Mesodermal cell (in vitro differentiated cells): Measurements from ENCODE around the gene COL4A2.

Experiments used
- H3K27ac ChIP-seq: 2 replicates; pipeline ENCODE4 v1.7.0; 2013; ENCODE audit warnings: mild to moderate bottlenecking, low read depth, low read length, moderate library complexity; ENCODE audit not compliant: severe bottlenecking
- H3K36me3 ChIP-seq: 2 replicates; pipeline ENCODE4 v1.7.1; 2013; ENCODE audit warnings: mild to moderate bottlenecking, low read length, moderate library complexity; ENCODE audit not compliant: control insufficient read depth, insufficient read depth
- H3K4me1 ChIP-seq: one replicate; pipeline ENCODE4 v1.7.1; 2013; ENCODE audit warnings: mild to moderate bottlenecking, low read length; ENCODE audit not compliant: insufficient read depth, control insufficient read depth, poor library complexity, severe bottlenecking
- H3K4me3 ChIP-seq: 2 replicates; pipeline ENCODE4 v1.7.0; 2013; ENCODE audit warnings: low read length, control low read depth, mild to moderate bottlenecking; ENCODE audit not compliant: insufficient read depth, poor library complexity, severe bottlenecking; ENCODE audit errors: extremely low read depth
- H3K9me3 ChIP-seq: 2 replicates; pipeline ENCODE4 v1.7.1; 2013; ENCODE audit warnings: mild to moderate bottlenecking, low read length, moderate library complexity; ENCODE audit not compliant: control insufficient read depth
- WGBS, 2 experiments: methylation state at CpG; one replicate each; pipeline ENCODE4 v1.1.5; 2013; ENCODE audit warnings: missing lambda C conversion rate in 2 of 2; ENCODE audit not compliant: insufficient coverage in 2 of 2; 5-methylcytosine and 5-hydroxymethylcytosine counted together

COL4A2 gene

GRCh38 chr13:110332750-110333149, 25.7 kb downstream of the COL4A2 start:
- Histone ChIP-seq H3K9me3 (no peaks in the 10 kb centered on the region), H3K36me3 (peaks cover 91% of the 10 kb centered on the region), H3K4me1 (peaks cover 63% of the 10 kb centered on the region), H3K27ac (no peak overlapping the region), H3K4me3 (no peak overlapping the region)
- WGBS, 2 experiments: 80 to 94% methylated on average over 1 to 2 of the region's 2 CpGs

DNA sequence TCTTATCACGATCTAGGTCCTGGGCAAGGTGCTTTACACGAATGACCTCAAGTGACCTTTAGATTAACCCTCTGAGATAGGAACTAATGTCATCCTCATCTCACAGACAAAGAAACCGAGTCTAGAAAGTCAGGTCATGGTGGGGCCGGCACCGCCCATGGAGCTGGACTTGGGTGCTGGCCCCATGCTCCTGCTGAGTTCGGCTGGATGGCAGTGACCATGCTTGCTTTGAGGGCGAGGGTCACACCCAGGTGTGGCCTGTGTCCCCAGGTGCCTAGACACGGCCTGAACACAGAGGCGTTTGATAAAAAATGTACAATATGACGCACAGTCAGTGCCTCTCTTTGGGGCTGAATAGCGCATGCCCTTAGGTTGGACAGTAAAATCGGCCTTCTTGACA, 26.8 kb downstream of the COL4A2 start:
- no peaks in the 10 kb centered on the region for H3K9me3 ChIP-seq
- H3K4me1 ChIP-seq: peaks cover 68% of the 10 kb centered on the region
- no peak overlapping the region for H3K4me3 ChIP-seq
- H3K27ac ChIP-seq: no peak overlapping the region
- WGBS, 2 experiments: 86 to 87% methylated on average over 12 of the region's 12 CpGs
- H3K36me3 ChIP-seq: peaks cover 82% of the 10 kb centered on the region

- H3K36me3 ChIP-seq: peaks cover 82% of the 10 kb centered on the region
- H3K9me3 ChIP-seq: no peaks in the 10 kb centered on the region
- H3K27ac ChIP-seq: no peak overlapping the region
- H3K4me1 ChIP-seq: peaks cover 70% of the 10 kb centered on the region
- WGBS, 2 experiments: 92 to 96% methylated on average over 6 to 7 of the region's 8 CpGs
- H3K4me3 ChIP-seq: no peak overlapping the region
These were observed 27.2 kb downstream of the COL4A2 start for GRCh38 chr13:110334256-110334655.

- no peak overlapping the region for H3K4me3 ChIP-seq
- 94 to 95% methylated on average over 6 to 9 of the region's 11 CpGs for WGBS, 2 experiments
- H3K4me1 ChIP-seq: peaks cover 70% of the 10 kb centered on the region
- H3K9me3 ChIP-seq: no peaks in the 10 kb centered on the region
- H3K27ac ChIP-seq: no peak overlapping the region
- peaks cover 82% of the 10 kb centered on the region for H3K36me3 ChIP-seq
These were observed 27.9 kb downstream of the COL4A2 start for GRCh38 chr13:110334841-110335490.

GRCh38 chr13:110336108-110336507, 29.0 kb downstream of the COL4A2 start:
- H3K36me3 ChIP-seq: peaks cover 73% of the 10 kb centered on the region
- peaks cover 69% of the 10 kb centered on the region for H3K4me1 ChIP-seq
- no peak overlapping the region for H3K4me3 ChIP-seq
- no peaks in the 10 kb centered on the region for H3K9me3 ChIP-seq
- 83 to 96% methylated on average over 6 to 7 of the region's 9 CpGs for WGBS, 2 experiments
- H3K27ac ChIP-seq: no peak overlapping the region

GRCh38 chr13:110336681-110337080, 29.6 kb downstream of the COL4A2 start:
- Histone ChIP-seq H3K4me3 (no peak overlapping the region), H3K36me3 (peaks cover 67% of the 10 kb centered on the region), H3K9me3 (no peaks in the 10 kb centered on the region), H3K4me1 (peaks cover 69% of the 10 kb centered on the region), H3K27ac (no peak overlapping the region)
- 90 to 100% methylated on average over 5 of the region's 5 CpGs for WGBS, 2 experiments

DNA sequence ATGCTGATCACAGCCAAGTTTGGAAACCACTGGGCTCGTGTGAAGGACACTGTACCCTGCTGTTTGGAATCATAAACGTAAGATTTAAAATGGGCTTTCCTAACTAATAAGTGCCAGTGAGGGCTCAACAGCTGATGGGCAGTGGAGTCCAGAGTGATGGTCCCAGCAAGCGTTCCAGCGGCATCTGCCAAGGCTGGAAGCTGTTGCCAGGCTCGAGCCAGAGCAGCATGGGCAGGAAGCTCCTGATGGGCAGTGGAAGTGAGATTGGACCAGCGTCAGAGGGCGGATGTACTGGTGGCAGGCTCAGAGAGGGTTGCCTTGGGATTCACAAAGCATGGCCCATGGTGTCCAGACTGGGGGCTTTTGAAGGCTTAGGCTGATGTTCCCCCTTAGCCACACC, 30.2 kb downstream of the COL4A2 start:
- Histone ChIP-seq H3K36me3 (peaks cover 64% of the 10 kb centered on the region), H3K27ac (peak overlapping the region; percentile 43)

GRCh38 chr13:110338441-110339101, 31.5 kb downstream of the COL4A2 start:
- Histone ChIP-seq H3K9me3 (no peaks in the 10 kb centered on the region), H3K36me3 (peaks cover 65% of the 10 kb centered on the region), H3K4me1 (peaks cover 77% of the 10 kb centered on the region), H3K4me3 (no peak overlapping the region), H3K27ac (peak overlapping the region; percentile 90)
- WGBS, 2 experiments: 64 to 67% methylated on average over 9 to 11 of the region's 13 CpGs

More for the DNA sequence above, 30.2 kb downstream of the COL4A2 start:
- Histone ChIP-seq H3K4me3 (no peak overlapping the region), H3K4me1 (peaks cover 71% of the 10 kb centered on the region), H3K9me3 (no peaks in the 10 kb centered on the region)
- WGBS, 2 experiments: 89 to 96% methylated on average over 6 to 7 of the region's 7 CpGs

GRCh38 chr13:110339263-110339662, 32.2 kb downstream of the COL4A2 start:
- Histone ChIP-seq H3K36me3 (peaks cover 65% of the 10 kb centered on the region), H3K9me3 (no peaks in the 10 kb centered on the region), H3K27ac (peak overlapping the region; percentile 90), H3K4me1 (peaks cover 70% of the 10 kb centered on the region), H3K4me3 (no peak overlapping the region)
- WGBS, 2 experiments: 90 to 97% methylated on average over 6 of the region's 6 CpGs

DNA sequence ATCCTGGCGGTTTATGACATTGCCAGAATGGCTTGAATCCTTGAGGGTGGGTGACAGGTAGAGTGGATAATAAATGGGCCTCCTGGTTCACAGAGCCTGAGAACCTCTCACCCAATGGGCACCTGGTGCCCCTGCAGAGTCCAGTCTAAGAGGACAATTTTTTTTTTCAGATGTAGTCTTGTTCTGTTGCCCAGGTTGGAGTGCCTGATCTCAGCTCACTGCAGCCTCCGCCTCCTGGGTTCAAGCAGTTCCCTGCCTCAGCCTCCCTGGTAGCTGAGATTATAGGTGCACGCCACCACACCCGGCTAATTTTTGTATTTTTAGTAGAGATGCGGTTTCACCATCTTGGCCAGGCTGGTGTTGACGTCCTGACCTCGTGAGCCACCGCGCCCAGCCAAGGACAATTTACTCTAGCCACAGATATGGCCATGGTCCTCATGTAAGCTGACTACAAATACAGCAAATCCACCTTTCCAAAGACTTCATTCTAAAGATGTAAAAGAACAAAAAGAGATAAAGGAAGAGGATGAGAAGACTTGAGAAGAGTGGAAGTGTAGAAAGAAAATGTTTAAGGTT, 33.0 kb downstream of the COL4A2 start:
- no peaks in the 10 kb centered on the region for H3K9me3 ChIP-seq
- WGBS, 2 experiments: 94 to 95% methylated on average over 3 to 5 of the region's 9 CpGs
- H3K36me3 ChIP-seq: peaks cover 64% of the 10 kb centered on the region
- H3K4me1 ChIP-seq: peaks cover 66% of the 10 kb centered on the region
- no peak overlapping the region for H3K4me3 ChIP-seq
- peak overlapping the region; percentile 89 for H3K27ac ChIP-seq
